IMR-90 (cell line): ENCODE measurements around the gene NPHP4.

Experiments used
- MXI1 ChIP-seq: IDR thresholded peaks from 2 replicates; pipeline ENCODE4 v1.6.1; 2012; ENCODE audit warnings: low read depth, mild to moderate bottlenecking, low read length, moderate library complexity, borderline replicate concordance
- TF ChIP-seq, protein P1 (sequence below): conservative IDR thresholded peaks from 2 replicates; pipeline ENCODE4 v1.5.1; 2012; ENCODE audit warnings: mild to moderate bottlenecking, low read depth, low read length, improper control_type of control experiment

DNA sequence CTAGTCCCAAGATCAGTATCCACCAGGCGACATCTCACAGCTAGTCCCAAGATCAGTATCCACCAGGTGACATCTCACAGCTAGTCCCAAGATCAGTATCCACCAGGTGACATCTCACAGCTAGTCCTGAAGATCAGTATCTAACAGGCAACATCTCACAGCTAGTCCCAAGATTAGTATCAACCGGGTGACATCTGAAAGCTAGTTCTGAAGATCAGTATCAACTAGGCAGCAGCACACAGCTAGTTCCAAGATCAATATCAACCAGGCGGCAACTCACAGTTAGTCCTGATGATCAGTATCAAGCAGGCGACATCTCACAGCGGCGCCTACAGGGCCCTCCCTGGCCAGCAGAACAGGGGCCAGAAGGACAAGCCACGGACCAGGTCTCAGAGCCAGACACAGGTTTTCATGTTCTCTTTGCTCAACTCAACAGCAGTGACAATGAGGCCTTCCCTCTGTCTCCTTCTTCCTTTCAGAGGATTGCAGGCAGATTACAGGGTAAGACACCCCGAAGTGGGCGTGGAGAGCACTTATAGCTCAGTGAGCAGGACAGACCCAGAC lies 32.5 kb downstream of the NPHP4 start:
- TF ChIP-seq, protein P1, sequence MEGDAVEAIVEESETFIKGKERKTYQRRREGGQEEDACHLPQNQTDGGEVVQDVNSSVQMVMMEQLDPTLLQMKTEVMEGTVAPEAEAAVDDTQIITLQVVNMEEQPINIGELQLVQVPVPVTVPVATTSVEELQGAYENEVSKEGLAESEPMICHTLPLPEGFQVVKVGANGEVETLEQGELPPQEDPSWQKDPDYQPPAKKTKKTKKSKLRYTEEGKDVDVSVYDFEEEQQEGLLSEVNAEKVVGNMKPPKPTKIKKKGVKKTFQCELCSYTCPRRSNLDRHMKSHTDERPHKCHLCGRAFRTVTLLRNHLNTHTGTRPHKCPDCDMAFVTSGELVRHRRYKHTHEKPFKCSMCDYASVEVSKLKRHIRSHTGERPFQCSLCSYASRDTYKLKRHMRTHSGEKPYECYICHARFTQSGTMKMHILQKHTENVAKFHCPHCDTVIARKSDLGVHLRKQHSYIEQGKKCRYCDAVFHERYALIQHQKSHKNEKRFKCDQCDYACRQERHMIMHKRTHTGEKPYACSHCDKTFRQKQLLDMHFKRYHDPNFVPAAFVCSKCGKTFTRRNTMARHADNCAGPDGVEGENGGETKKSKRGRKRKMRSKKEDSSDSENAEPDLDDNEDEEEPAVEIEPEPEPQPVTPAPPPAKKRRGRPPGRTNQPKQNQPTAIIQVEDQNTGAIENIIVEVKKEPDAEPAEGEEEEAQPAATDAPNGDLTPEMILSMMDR: no peak
- no peak for TF ChIP-seq MXI1
